HG03045 (cell line): ENCODE measurements around the gene G3BP2.
A peak's percentile ranks its signal among the peaks of the same experiment; 100 is the strongest.
"Not testable (repeated sequence)": the region's sequence is repeated elsewhere in the genome, so short reads cannot be mapped to it uniquely, and the experiment has no call there.

Experiments
- ATAC-seq: cut with Tn5 transposase; IDR thresholded peaks from one replicate; pipeline ENCODE4 v1.9.1; 2021; ENCODE audit warnings: mild to moderate bottlenecking, moderate library complexity; ENCODE audit not compliant: unreplicated experiment

G3BP2 gene

DNA sequence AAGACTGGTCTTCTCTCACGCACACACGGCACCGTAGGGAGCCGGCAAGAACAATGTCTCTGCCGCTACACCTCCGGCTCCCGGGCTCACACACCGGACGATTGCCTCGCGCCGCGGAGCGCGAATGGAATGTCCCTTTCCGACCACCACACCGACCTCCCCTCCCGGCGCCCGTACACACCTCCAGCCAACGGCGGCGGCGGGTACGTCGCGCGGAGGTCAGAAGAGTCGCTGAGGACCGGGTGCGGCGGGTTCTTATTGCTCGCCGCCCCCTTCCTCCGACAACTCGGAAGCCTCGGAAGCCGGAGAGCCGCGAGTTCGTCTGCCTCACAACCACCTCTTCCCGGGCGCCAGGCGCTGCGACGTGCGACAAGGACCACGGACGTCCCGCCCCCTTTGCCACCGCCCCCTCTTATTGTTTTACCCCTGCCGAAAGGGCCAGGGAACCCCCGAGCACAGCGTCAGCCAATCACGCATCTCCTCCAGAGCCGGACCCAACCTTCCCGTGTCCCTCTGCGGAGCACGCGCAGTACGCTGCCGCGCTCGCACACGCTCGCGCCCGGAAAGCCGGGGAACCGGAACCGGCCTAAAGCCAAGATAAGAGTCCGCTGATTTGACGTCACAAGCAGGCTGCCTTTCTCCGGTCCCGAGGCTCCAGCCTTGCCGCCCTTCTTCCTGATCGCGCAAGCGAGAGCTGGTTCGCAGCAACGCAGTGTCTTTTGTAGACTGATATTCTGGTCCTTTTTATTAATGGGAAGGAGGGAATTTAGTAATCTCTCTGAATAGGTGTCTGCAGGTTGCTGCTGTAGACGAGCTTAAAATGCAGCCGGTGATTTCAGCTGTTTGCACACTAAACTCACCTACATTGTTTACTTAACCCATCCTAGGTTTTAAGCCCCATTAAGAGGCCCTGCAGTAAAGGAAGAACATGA lies at the start of gene G3BP2:
G3BP2 (minus strand) TSS at position 385 of the 932 bp plus-strand sequence. CDS start 11,386 bp downstream, outside the sequence.
- ATAC-seq, result peak; percentile 95

DNA sequence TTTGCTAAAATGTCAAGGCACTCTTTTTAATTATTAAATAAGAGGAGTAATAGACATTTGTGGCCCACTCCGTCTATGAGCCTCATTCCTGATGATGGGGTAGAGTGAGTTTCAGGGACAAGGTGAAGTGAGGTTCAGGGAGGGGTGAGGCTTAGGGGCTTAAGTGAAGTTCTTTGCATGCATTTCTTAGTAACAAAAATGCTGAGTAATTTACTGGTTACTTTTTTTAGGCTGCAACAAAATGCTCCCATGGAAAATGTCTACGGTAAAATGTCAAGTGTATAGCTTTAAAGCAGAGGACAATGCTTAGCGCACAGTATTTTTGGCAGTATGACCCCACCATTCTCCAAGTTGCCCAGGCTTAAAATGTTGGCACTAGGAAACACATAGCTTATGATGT lies 49.2 kb upstream of the G3BP2 start:
- ATAC-seq, result no peak

DNA sequence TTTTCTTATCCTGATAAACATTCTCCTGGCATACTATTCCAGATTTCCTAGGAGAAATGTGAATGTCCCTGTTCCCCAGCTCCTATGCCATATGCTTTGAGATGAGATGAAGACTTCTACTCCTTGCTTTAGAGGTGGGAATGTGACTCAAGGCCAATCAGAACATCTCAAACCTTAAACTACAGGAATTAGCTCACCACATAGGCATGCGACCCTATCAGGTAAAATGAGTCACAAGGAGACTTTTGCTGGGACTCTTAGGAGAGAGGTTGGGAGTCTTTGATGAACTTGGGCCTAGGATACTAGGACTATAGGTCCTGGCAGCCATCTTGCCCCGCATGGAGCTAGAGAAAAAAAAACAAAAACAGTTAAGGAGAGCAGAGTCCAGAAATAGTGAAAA lies 45.3 kb upstream of the G3BP2 start:
- ATAC-seq, result no peak

DNA sequence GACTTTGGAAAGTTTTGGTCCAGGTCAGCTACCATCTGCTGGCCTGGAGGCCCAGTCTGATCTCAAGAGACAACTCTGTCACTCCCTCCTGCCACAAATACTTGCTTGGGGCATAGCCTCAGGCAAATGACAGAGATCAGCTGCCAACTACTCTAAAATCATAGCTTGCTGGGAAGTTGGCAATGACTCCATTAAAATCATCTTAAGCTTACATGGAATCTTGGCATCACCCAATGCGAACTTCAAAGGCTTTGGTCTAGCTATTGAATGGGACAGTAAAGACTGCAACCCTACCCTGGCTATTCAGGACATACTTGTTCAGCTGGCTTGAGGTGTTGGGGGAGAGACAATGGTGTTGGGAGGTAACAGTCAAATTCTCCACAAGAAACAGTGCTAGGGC lies 44.2 kb upstream of the G3BP2 start:
- no peak for ATAC-seq

DNA sequence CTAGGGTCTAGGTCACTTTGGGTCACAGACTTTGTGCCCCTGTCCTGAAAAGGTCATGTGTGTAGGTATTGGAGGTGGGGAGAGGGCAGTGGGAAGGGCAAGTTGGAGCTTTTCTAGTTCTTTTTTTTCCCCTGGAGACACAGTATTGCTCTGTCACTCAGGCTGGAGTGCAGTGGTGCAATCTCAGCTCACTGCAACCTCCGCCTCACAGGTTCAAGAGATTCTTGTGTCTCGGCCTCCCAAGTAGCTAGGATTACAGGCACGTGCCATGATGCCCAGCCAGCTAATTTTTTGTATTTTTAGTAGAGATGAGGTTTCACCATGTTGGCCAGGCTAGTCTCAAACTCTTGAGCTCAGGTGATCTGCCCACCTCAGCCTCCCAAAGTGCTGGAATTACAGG lies 42.8 kb upstream of the G3BP2 start:
- ATAC-seq, result not testable (repeated sequence)

DNA sequence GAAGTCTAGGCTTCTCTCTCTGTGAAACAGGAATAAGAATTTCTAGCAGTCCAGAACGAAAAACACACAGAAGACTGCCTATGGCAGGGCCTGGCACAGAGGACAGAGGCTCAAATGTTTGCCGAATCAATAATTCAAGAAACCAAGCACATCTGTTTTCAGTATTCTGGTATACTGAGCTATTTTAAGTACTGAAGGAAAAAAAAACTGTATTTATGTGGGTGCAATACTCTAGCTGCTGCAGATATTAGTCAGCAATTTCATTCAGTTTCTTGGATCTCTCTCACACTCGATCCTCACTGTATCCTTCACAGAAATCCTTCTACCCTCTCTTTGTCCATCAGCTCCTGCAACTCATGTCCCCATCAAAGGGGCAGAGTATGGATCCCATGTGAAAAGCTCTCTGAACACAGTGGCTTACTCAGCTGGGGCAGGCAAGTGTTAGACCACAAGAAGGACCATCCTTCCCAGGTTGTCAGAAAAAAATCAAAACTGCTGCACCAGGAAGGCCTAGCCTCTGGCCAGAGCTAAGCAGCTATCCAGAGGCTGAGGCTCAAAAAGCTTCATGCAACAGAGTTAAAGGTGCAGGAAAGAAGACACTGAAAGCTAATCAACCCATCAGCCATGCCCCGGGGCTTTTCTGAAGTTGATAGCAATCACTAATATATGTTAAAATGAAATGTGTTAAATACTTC lies 42.0 kb upstream of the G3BP2 start:
- ATAC-seq, result no peak

DNA sequence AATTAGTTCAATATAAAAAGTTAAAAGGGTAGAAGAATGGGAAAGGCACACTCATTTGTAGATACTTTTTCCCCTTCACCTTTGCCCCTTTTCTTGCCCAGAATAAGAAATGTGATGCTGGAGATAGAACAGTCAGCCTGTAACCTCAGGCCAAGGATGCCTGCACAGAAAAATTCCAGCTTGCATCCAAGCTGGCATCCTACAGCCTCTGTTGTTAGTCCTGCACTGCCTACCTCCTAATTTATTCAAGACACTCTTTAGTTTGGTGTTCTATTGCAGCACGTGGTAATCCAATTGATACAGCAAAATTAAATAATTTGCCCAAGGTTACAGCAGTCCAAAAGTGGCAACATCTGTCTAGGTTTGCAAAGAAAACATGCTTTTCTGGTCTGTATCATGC lies 41.5 kb upstream of the G3BP2 start:
- ATAC-seq, result no peak

DNA sequence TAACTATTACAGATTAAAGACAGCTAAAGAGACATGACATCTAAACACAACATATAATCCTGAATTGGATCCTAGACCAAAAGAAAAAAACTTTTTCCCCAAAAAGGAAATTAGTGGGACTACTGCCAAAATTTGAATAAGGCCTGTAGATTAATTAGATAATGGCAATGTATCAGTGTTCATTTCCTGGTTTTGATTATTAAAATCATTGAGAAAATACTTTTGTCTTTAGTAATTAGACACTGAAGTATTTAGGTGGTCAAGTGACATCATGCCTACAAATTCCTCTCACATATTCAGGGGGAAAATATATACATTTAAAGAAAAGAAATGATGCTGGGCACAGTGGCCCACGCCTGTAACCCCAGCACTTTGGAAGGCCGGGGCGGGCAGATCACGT lies 40.8 kb upstream of the G3BP2 start:
- no peak for ATAC-seq

DNA sequence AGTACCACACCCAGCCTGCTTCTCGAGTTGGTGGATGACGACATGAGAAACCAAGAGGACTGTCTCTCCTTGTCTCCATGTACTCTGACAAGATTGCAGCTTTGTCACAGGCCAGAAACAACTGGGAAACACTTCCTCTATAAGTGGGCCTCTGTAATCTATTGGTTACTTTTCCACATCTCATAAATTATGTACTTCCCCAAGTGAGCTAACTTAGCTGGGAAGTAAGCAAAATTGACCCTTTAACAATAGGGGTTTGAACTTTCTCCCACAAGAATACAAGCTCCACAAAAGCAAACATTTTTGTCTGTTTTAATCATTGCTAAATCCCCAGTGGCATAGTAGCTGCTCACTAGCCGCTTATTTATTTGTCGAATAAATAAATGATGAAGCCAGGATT lies 37.0 kb upstream of the G3BP2 start:
- ATAC-seq, result no peak

DNA sequence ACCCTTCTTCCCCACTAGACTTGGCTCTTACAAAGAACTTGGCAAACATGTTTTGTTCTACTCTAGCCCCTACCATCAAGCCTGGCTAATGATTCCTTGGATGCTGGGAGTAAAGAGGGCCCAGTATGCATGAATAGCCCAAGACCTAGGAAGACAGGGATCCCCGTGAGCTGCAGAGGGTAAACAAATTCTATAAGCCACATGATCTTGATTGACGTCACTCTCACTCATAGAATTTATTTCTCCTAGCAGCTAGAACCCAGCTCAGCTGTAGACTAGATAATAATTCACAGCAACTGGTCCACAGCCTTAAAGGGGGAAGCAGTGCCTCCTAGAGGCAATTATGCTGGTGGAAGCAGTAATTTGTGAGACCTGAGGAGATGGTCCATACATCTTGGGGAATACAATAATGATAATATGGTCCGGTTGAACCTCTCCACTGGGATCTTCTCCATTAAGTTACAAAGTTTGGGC lies 35.0 kb upstream of the G3BP2 start:
- no peak for ATAC-seq

DNA sequence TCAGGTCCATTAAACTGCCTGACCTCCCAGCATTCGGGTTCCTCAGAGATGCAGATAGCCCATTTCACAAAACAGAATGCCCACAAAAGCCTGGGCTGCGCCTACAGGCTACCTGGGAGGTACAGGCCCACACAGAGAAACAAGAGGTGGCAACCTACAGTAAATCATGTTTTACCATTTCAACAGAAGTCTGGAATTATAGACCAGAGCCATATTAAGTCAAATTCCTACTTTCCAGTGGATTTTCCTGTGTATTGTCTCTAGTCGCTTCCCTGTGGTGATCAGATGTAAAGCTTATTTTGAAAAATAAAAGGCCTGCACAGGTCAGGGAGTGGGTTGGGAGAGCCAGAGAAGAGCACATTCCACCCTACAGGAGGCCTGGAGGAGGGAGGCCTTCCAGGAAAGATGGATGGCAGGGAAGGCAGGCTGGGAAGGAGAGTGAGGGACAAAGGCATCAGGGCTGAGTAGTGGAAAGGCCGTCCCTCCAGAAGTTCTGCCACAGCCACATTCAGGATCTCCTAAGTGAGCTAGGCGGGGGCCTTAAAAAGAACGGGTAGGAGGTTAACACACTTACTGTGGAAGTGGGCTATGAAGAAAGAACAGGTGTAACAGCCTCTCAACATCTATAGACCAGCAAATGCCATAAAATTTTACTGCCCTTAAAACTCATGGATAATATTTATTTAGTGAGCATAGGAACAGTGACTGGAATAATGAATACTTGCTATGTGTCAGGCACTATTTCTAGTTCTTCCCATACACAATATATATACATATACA lies 32.2 kb upstream of the G3BP2 start:
- no peak for ATAC-seq

DNA sequence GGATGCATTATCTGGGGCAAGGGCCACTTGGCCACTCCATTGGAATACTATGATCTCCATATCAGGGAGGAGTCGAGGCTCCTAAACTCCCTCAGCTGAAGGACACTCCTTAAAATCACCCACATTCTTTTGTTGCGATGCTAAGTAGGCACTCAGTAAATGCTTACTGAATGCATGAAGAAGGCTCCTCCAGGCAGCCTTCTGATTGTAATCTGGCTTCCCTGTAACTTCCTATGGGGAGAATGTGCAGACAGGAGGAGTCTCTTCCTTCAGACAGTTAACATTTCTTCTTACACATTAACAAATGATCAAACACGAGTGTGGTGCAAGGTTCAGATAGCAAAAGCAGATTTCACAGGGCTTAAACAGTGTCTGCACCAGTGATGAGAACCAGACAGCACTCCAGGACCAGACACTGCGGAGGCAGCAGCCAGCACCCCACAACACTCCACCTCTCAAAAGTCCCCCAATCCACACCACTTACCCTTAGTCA lies 29.8 kb upstream of the G3BP2 start:
- no peak for ATAC-seq

DNA sequence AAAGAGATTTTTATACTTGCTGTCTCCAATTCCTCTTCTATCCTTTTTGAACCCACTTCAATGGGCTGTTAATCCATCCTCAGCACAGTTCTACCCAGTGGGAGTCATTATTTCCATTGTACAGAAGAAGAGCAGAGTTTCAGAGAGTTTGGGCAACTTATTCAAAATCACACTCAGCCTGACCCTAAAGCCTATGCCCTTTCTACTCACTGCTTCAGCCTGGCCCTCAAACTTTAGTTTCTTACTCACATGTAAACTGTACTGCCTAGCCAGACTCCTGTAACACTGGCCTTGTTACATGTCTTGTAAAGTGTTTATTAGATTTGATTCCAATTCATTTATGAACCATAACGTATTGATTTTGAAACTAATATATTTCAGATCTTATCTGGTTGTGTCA lies 26.1 kb upstream of the G3BP2 start:
- peak; percentile 23 for ATAC-seq

DNA sequence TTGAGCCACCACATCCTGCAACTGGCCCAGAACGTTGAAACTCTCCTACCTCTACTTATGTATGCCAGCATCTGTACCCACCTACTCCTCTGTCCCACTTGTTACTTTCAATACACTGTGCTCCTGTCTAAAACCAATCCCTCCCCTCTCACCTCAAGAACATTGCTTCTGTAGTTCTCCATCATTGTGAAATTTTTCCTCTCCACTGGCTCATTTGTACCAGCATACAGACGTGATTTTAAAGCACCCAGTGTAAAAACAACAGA lies 25.7 kb upstream of the G3BP2 start:
- peak; percentile 27 for ATAC-seq

DNA sequence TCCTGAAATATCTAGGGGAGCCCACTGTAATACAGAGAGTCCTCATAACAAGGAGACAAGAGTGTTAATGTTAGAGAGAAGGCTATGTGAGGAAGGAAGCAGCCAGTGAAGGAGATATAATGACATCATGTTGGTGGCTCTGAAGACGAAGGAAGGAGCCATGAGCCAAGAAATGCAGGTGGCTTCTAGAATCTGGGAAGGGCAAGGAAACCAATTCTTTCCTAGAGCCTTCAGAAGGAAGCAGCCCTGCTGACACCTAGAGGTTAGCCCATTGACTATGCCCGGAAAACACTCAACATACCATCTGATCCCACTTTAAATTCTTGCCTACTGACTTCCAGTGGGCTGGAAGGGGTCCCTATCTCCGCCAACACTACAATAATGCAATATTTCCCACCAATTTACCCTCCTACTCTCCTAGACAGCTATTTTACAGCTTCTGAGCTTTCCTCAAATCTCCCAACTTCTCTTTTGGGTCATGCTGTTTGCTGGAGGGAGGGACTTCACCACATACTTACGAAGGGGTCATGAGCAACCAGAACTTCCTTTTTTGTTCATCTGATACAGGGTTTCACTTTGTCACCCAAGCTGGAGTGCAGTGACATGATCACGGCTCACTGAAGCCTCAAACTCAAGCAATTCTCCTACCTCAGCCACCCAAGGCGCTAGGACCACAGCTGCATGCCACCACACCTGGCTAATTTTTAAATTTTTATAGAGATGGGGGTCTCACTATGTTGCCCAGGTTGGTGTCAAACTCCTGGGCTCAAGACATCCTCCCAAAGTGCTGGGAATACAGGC lies 25.2 kb upstream of the G3BP2 start:
- peak; percentile 93 for ATAC-seq

DNA sequence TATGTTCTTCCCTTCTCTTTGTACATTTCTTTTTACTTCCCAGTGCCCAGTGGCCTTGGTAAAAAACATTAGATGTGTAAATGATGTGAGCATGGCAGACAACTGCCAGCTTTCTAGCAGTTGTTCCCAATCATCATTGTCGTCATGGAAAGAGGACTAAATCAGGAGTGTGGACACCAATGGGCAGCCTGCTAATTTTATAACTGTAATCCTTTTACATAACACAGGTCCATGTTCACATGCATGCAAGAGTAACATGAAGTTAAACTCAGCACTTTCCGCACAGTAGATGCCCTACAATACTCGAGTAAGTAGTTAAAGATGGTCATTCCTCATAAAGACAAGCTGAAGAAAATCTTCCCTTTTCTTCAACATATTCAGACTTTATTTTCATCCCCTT lies 23.4 kb upstream of the G3BP2 start:
- ATAC-seq, result no peak

DNA sequence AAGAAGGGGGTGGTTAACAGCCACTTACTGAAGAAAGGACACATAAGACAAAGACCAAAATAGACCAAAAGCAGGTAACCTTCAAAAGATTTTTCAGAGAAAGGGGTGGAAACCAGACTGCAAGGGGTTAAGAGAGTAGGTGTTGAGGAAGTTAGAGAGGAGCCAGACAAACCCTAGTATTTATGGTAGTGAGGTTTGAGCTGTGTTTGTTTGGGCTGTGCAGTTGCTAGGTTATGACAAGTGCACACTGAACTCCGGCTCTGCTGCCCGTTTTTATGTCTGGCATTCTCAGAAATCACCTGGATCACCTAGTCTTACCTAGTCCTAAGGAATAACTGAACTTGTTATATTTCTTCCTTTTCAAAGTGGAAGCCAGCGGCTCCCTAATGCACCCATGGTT lies 22.9 kb upstream of the G3BP2 start:
- ATAC-seq, result no peak

DNA sequence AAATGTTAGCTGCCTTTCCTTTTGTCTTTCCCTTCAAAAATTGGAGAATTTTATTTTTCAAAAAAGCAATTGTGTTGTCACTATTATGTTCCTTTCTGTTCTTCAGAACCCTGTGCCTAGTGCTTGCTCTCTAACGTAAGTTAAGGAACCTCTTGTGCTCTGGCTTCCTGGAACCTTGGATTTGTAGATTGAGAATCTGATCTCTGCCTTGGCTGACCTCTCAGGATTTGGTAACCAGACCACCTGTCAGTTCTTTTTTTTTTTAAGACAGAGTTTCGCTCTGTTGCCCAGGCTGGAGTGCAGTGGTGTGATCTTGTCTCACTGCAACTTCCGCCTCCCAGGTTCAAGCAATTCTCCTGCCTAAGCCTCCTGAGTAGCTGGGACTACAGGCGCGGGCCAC lies 18.9 kb upstream of the G3BP2 start:
- ATAC-seq, result not testable (repeated sequence)

DNA sequence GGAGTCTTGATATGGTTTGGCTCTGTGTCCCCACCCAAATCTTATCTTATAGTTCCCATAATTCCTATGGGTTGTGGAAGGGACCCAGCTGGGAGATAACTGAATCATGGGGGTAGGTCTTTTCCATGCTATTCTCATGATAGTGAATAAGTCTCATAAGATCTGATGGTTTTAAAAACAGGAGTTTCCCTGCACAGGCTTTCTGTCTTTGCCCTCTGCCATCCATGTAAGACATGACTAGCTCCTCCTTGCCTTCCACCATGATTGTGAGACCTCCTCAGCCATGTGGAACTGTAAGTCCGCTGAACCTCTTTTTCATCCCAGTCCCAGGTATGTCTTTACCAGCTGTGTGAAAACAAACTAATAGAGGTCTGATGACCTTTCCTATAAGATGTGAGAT lies 13.9 kb upstream of the G3BP2 start:
- not testable (repeated sequence) for ATAC-seq

DNA sequence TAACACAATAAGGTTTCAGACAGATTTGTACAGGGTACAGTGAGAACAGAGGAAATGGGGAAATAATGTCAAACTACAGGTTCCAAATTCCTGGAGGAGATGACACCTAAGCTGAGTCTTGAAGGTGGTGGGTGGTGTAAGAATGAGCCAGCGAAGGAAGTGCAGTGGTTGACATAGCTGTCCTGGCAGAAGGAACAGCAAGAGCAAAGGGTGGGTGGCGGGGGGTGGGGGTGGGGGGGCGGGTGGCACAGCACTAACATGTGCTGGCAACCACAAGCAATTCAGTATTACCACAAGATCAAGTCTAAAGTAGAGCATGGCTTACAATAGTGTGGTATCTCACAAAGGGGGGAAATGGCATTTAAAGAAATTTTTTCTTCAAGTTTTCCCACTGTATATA lies 13.1 kb upstream of the G3BP2 start:
- no peak for ATAC-seq
